OCI-LY3 (cell line): ENCODE results near the gene NCKAP5.

ENCODE experiments used
- EZH2phosphoT487 ChIP-seq: fragments of 200-600 bp; shearing (Covaris generic); IDR thresholded peaks from 2 replicates; pipeline ENCODE4 v1.6.1; 2018; ENCODE audit warnings: antibody characterized with exemption, mixed run types, low read depth
- TF ChIP-seq, protein P1 (sequence below): fragments of 200-600, 300-600 bp; sonication (generic); IDR thresholded peaks from 2 replicates; pipeline ENCODE4 v1.5.1; 2014; ENCODE audit warnings: antibody characterized with exemption, low read length, low read depth

DNA sequence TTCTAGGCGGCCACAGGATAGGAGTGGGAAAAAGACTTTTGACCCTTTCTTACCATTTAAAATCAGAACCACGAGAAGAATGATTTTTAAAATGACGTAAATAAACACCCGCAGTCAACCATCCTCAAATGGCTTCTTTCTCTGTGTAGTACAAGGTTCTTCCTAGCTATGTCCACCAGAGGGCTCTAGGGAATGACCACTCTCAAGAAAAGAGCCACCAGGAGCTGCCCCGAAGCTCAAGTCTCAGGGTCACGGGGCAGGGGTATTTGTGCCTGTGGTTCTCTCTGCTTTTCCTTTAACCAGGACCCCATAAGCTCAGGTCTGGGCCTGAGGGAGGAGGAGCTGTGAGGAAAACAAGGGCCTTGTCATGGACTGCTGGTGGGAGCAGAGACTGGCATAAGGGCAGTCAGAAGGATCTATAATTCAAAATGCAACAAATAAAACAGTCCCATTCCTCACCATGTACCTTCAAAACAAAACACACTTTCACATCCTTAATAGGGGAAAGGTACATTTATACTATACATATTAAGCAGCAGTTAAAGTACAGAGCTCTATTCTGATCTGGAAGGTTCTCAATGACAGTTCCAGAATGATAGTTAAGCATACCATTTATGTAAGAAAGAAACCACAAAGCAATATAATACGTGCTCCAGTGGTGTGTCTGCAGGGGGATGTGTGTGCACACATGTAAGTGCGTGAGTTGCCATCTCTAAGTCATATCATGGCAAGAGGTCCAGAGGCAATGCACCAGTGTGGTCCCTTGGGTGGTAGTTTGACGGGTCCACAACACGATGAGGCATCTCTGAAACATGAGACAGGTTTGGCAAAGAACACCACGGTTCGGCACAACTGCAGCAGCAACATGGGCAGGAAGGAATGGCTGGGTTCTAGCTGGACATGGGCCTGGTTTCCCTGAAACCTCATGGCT, 916.9 kb downstream of the NCKAP5 start:
- TF ChIP-seq, protein P1, sequence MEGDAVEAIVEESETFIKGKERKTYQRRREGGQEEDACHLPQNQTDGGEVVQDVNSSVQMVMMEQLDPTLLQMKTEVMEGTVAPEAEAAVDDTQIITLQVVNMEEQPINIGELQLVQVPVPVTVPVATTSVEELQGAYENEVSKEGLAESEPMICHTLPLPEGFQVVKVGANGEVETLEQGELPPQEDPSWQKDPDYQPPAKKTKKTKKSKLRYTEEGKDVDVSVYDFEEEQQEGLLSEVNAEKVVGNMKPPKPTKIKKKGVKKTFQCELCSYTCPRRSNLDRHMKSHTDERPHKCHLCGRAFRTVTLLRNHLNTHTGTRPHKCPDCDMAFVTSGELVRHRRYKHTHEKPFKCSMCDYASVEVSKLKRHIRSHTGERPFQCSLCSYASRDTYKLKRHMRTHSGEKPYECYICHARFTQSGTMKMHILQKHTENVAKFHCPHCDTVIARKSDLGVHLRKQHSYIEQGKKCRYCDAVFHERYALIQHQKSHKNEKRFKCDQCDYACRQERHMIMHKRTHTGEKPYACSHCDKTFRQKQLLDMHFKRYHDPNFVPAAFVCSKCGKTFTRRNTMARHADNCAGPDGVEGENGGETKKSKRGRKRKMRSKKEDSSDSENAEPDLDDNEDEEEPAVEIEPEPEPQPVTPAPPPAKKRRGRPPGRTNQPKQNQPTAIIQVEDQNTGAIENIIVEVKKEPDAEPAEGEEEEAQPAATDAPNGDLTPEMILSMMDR = no peak; the same call in 1 of the 2 replicates
- no peak for TF ChIP-seq EZH2phosphoT487
